IMR-90 (cell line): ENCODE measurements around the gene ZCCHC7. TPM values are rescaled to one million over a fixed set of nuclear protein-coding genes. Genes with fewer than 3 reads are reported as not detected.

Source experiments
- ATAC-seq: fragments of 200-7000 bp; cut with Tn5 transposase; 2 replicates; pipeline ENCODE4 v1.9.1; 2020; ENCODE audit warnings: low read depth, mild to moderate bottlenecking, moderate library complexity
- BruUV-seq: library from RNA; stranded (reverse); fragments of 400-500 nt; replicated peaks from 2 replicates; lab custom pipeline; 2021; lab: Mats Ljungman, UMichigan
- CTCF ChIA-PET: fragments of 300-600 bp; formaldehyde crosslinking; extraction: SDS; loops from one replicate; lab custom pipeline; 2021; ENCODE audit warnings: antibody characterized with exemption; lab: Yijun Ruan, JAX
- POLR2A ChIA-PET: fragments of 300-600 bp; sonication (Branson Sonifier 250); formaldehyde crosslinking; loops from one replicate; lab custom pipeline; 2022; ENCODE audit warnings: antibody characterized with exemption; ENCODE audit not compliant: unreplicated experiment; lab: Charles Lee
- DNase-seq: peaks from one replicate; pipeline ENCODE4 v3.0.0; 2013
- H2AFZ ChIP-seq: replicated peaks from 2 replicates; pipeline ENCODE3; 2013; ENCODE audit warnings: low read length, mild to moderate bottlenecking; ENCODE audit not compliant: poor library complexity
- H2AK5ac ChIP-seq: 2 replicates; pipeline ENCODE4 v1.6.1; 2013; ENCODE audit warnings: low read depth, low read length, inconsistent platforms
- H2AK9ac ChIP-seq: replicated peaks from 2 replicates; pipeline ENCODE3; 2013; ENCODE audit warnings: mild to moderate bottlenecking, low read depth, low read length, moderate library complexity; ENCODE audit not compliant: poor library complexity
- H2BK120ac ChIP-seq: 2 replicates; pipeline ENCODE4 v1.6.1; 2013; ENCODE audit warnings: low read depth, low read length, inconsistent platforms
- H2BK15ac ChIP-seq: 3 replicates; pipeline ENCODE4 v1.6.1; 2013; ENCODE audit warnings: low read depth, low read length, inconsistent platforms
- H2BK20ac ChIP-seq: 2 replicates; pipeline ENCODE4 v1.6.1; 2013; ENCODE audit warnings: low read depth, mild to moderate bottlenecking, inconsistent platforms, low read length, moderate library complexity
- H2BK5ac ChIP-seq: 2 replicates; pipeline ENCODE4 v1.6.1; 2013; ENCODE audit warnings: mild to moderate bottlenecking, low read depth, low read length, inconsistent platforms; ENCODE audit not compliant: poor library complexity, severe bottlenecking
- H3K14ac ChIP-seq: replicated peaks from 2 replicates; pipeline ENCODE4 v1.6.1; 2013; ENCODE audit warnings: low read depth, low read length, inconsistent platforms
- H3K18ac ChIP-seq: 2 replicates; pipeline ENCODE4 v1.6.1; 2013; ENCODE audit warnings: low read depth, low read length, control low read depth
- H3K23ac ChIP-seq: 2 replicates; pipeline ENCODE4 v1.6.1; 2013; ENCODE audit warnings: low read depth, low read length, inconsistent platforms
- H3K27ac ChIP-seq: 2 replicates; pipeline ENCODE4 v1.5.1; 2013; ENCODE audit warnings: mild to moderate bottlenecking, control low read depth, low read length; ENCODE audit not compliant: insufficient read depth
- H3K27me3 ChIP-seq: 2 replicates; pipeline ENCODE4 v1.6.1; 2013; ENCODE audit warnings: low read length; ENCODE audit not compliant: control insufficient read depth, insufficient read depth
- H3K36me3 ChIP-seq: 2 replicates; pipeline ENCODE4 v1.6.1; 2013; ENCODE audit warnings: low read length, mixed read lengths; ENCODE audit not compliant: control insufficient read depth, insufficient read depth
- H3K4ac ChIP-seq: 2 replicates; pipeline ENCODE4 v1.6.1; 2013; ENCODE audit warnings: low read depth, low read length, inconsistent platforms
- H3K4me1 ChIP-seq: 2 replicates; pipeline ENCODE4 v1.6.1; 2013; ENCODE audit warnings: low read length, mixed read lengths; ENCODE audit not compliant: control insufficient read depth, insufficient read depth
- H3K4me2 ChIP-seq: 2 replicates; pipeline ENCODE4 v1.6.1; 2013; ENCODE audit warnings: low read depth, mild to moderate bottlenecking, control low read depth, low read length, moderate library complexity
- H3K4me3 ChIP-seq: 2 replicates; pipeline ENCODE4 v1.5.1; 2013; ENCODE audit warnings: low read depth, mild to moderate bottlenecking, control low read depth, low read length, moderate library complexity; ENCODE audit not compliant: insufficient read depth
- H3K56ac ChIP-seq: 2 replicates; pipeline ENCODE4 v1.6.1; 2013; ENCODE audit warnings: low read length, inconsistent platforms; ENCODE audit not compliant: insufficient read depth; ENCODE audit errors: extremely low read depth
- H3K79me1 ChIP-seq, 2 experiments: 2 replicates each; pipeline ENCODE4 v1.6.1; 2013; ENCODE audit warnings: low read length in 2 of 2, inconsistent platforms in 1 of 2, low read depth in 1 of 2
- H3K9ac ChIP-seq: 2 replicates; pipeline ENCODE4 v1.6.1; 2013; ENCODE audit warnings: low read depth, low read length, control low read depth
- H3K9me1 ChIP-seq: 2 replicates; pipeline ENCODE4 v1.6.1; 2013; ENCODE audit warnings: low read length, inconsistent platforms; ENCODE audit not compliant: insufficient read depth
- H3K9me3 ChIP-seq: 2 replicates; pipeline ENCODE4 v1.6.1; 2013; ENCODE audit warnings: low read length; ENCODE audit not compliant: control insufficient read depth, insufficient read depth
- H4K20me1 ChIP-seq: 2 replicates; pipeline ENCODE4 v1.6.1; 2013; ENCODE audit warnings: low read length, inconsistent platforms; ENCODE audit not compliant: insufficient read depth
- H4K5ac ChIP-seq: 2 replicates; pipeline ENCODE4 v1.6.1; 2013; ENCODE audit warnings: mild to moderate bottlenecking, low read depth, low read length, control low read depth
- H4K8ac ChIP-seq, 2 experiments: 2 replicates each; pipeline ENCODE4 v1.6.1; 2013; ENCODE audit warnings: low read depth in 2 of 2, low read length in 2 of 2, control low read depth in 1 of 2, inconsistent platforms in 1 of 2
- H4K91ac ChIP-seq: 2 replicates; pipeline ENCODE4 v1.6.1; 2013; ENCODE audit warnings: low read depth, low read length, inconsistent platforms; ENCODE audit not compliant: insufficient read depth
- BHLHE40 ChIP-seq: fragments of 150-350 bp; IDR thresholded peaks from 2 replicates; pipeline ENCODE4 v1.6.1; 2016; ENCODE audit warnings: mild to moderate bottlenecking, low read depth, low read length
- CHD1 ChIP-seq: IDR thresholded peaks from 2 replicates; pipeline ENCODE4 v1.6.1; 2012; ENCODE audit warnings: low read depth, low read length, improper control_type of control experiment
- FOS ChIP-seq: fragments of 150-350 bp; IDR thresholded peaks from 2 replicates; pipeline ENCODE4 v1.6.1; 2016; ENCODE audit warnings: low read depth, low read length
- MAFK ChIP-seq: IDR thresholded peaks from 2 replicates; pipeline ENCODE4 v1.6.1; 2012; ENCODE audit warnings: low read depth, low read length, improper control_type of control experiment
- MXI1 ChIP-seq: IDR thresholded peaks from 2 replicates; pipeline ENCODE4 v1.6.1; 2012; ENCODE audit warnings: low read depth, mild to moderate bottlenecking, low read length, moderate library complexity, borderline replicate concordance
- NFE2L2 ChIP-seq: fragments of 150-350 bp; IDR thresholded peaks from 2 replicates; pipeline ENCODE4 v1.6.1; 2016; ENCODE audit warnings: low read depth, mild to moderate bottlenecking, low read length
- POLR2A ChIP-seq: IDR thresholded peaks from 2 replicates; pipeline ENCODE4 v1.6.1; 2012; ENCODE audit warnings: mild to moderate bottlenecking, low read depth, low read length
- WGBS, 2 experiments: methylation state at CpG; one replicate each; pipeline versions ENCODE4 v1.1.5 to v1.1.7; 2013; ENCODE audit warnings: missing lambda C conversion rate in 2 of 2; ENCODE audit not compliant: insufficient read length in 1 of 2; ENCODE audit errors: extremely low coverage in 2 of 2; 5-methylcytosine and 5-hydroxymethylcytosine counted together
- dilution Hi-C: fragments of 300-500 bp; cut with HindIII; formaldehyde crosslinking; loops from one replicate; pipeline ENCODE4 v1.14.3; 2018; ENCODE audit warnings: low sequenced_read_pairs; ENCODE audit not compliant: unreplicated experiment
- in situ Hi-C: fragments of 300-500 bp; cut with MboI; formaldehyde crosslinking; loops from 3 replicates; pipeline ENCODE4 v1.14.3; 2019; ENCODE audit warnings: low sequenced_read_pairs, inconsistent platforms, mixed read lengths
- intact Hi-C: fragments of 100-400 bp; cut with micrococcal nuclease; formaldehyde crosslinking; loops from 2 replicates; pipeline ENCODE4 v1.10.0; 2022
- polyA plus RNA-seq, 3 experiments: library from polyadenylated mRNA; depleted of rRNA; stranded (reverse); fragments of >200 nt; gene quantifications; 2 replicates each; pipeline ENCODE4 v1.2.3, GENCODE V29; 2012; ENCODE audit warnings: low replicate concordance in 1 of 3
- total RNA-seq: library from RNA; depleted of rRNA; stranded (reverse); fragments of >200 nt; gene quantifications from 2 replicates; pipeline ENCODE4 v1.2.3, GENCODE V29; 2012
- TF ChIP-seq, protein P1 (sequence below): fragments of 150-350 bp; IDR thresholded peaks from 2 replicates; pipeline ENCODE4 v1.6.1; 2016; ENCODE audit warnings: low read depth, mild to moderate bottlenecking, low read length, moderate library complexity, borderline replicate concordance

ZCCHC7 gene
- total and polyA plus RNA-seq, 2 of the 4 experiments (the other 2 are of a cell fraction): 13.6 to 28.7 TPM

DNA sequence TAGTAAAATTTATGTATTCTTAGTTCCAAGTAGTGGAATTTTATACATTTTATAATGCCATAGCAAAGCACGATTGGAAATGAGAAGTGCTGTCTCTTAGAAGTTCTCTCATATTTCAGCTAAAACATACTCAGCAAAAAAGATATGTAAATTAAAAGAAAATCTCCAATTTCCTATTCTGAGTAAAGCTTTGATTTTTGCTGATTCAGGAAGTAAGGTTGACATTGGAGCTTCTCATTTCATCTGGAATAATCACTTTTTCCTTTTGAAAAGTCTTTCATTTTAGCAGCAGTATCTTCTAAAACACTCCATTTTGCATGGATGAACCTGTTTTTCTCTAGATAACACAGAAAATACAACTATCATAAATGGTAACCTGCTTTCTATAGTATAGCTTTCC lies 121.0 kb downstream of the ZCCHC7 start:
- dilution Hi-C loops (no loop called here), in situ Hi-C loops (no loop called here), intact Hi-C loops (loop anchor here (10.0 kb wide), 1 partner anchor 117 kb away; the partner anchor contains the start of gene ZCCHC7)
- Histone ChIP-seq H3K14ac (no peak overlapping the region), H3K4me2 (no peak overlapping the region), H2BK15ac (no peak overlapping the region), H3K9ac (no peak overlapping the region), H3K4me1 (0 out of 2 replicates have a peak, but pooled peaks cover 2% of the 10 kb centered on the region), H3K56ac (no peak overlapping the region), H3K4ac (no peak overlapping the region), H3K9me1 (no peaks in the 10 kb centered on the region; the same call in 1 of the 2 replicates), H2BK120ac (no peak overlapping the region), H3K36me3 (no peaks in the 10 kb centered on the region), H3K4me3 (no peak overlapping the region), H3K9me3 (no peaks in the 10 kb centered on the region), H4K91ac (no peak overlapping the region), H3K23ac (no peak overlapping the region), H2AK5ac (no peak overlapping the region), H3K27me3 (no peaks in the 10 kb centered on the region), H4K5ac (no peak overlapping the region), H3K79me1 (peaks cover 5 to 10% of the 10 kb centered on the region in 2 experiments; a peak in 3 of 4 replicates), H2AK9ac (no peak overlapping the region), H3K27ac (no peak overlapping the region), H4K20me1 (no peaks in the 10 kb centered on the region; the same call in 1 of the 2 replicates), H3K18ac (no peak overlapping the region), H2BK5ac (no peak overlapping the region), H2BK20ac (no peak overlapping the region), H4K8ac (no peak overlapping the region), H2AFZ (no peak overlapping the region)
- ChIA-PET POLR2A (no interaction called here), CTCF (no interaction called here)
- no CpG with 5 or more reads among the region's 1 CpG for WGBS, 2 experiments
- BruUV-seq: no TSS peak
- DNase-seq (no peak), ATAC-seq (no peak)
- TF ChIP-seq NFE2L2 (no peak), CHD1 (no peak), BHLHE40 (no peak), POLR2A (no peak), FOS (no peak), MAFK (peak; percentile 72), MXI1 (no peak)
- TF ChIP-seq, protein P1, sequence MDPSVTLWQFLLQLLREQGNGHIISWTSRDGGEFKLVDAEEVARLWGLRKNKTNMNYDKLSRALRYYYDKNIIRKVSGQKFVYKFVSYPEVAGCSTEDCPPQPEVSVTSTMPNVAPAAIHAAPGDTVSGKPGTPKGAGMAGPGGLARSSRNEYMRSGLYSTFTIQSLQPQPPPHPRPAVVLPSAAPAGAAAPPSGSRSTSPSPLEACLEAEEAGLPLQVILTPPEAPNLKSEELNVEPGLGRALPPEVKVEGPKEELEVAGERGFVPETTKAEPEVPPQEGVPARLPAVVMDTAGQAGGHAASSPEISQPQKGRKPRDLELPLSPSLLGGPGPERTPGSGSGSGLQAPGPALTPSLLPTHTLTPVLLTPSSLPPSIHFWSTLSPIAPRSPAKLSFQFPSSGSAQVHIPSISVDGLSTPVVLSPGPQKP: no peak
